NCI-H2107 (cell line): ENCODE measurements around the gene MYMX.
"Not testable (repeated sequence)": the region's sequence is repeated elsewhere in the genome, so short reads cannot be mapped to it uniquely, and the experiment has no call there.

Experiments used
- DNase-seq: peaks from one replicate; lab custom pipeline; 2025; lab: John Stamatoyannopoulos, UW

The MYMX gene

DNA sequence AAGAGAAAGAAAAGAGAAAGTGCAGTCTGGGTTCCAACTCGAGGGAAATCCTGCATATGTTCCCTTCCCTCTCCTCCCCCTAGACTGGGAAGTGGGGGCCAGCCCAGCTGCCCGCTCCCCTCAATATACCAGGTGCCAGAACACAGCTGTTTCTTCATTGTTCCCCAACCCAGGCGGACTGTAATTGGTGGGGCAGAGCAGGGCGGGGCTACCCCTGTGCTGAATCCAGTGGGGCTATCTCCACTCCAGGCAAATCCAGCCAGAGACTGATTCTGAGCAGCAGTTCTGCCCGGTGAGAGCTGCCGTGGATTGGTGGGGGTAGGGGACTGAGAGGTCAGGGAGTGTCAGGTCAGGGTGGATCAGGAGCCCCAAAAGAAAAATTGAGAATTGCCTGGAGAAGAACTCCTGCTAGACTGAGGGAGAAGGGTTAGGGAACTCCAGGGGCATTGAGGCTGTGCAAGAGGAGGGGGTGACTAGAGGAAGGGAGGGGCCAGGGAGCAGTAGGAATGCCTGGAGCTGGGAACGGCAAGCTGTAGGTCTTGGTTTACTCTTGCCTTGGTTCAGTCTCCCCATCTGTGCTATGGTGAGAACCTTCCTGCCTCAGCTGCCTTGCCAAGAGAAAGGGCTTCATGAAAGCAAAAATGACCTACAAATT lies at the start of gene MYMX:
Gene MYMX, plus strand, starts transcription at position 250 of the 655 bp plus-strand sequence. CDS start 546 bp downstream, outside the sequence.
- DNase-seq, result no peak

DNA sequence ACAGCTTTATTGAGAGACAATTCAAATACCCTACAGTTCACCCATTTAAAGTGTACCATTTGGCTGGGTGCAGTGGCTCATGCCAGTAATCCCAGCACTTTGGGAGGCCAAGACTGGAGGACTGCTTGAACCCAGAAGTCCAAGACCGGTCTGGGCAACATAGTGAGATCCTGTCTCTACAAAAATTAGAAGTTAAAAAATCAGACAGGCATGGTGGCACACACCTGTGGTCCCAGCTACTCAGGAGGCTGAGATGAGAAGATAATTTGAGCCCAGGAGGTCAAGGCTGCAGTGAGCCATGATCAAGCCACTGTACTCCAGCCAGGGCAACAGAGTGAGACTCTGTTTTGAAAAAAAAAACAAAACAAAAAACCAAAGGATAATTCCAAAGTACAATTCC lies 49.2 kb upstream of the MYMX start:
- no peak for DNase-seq

DNA sequence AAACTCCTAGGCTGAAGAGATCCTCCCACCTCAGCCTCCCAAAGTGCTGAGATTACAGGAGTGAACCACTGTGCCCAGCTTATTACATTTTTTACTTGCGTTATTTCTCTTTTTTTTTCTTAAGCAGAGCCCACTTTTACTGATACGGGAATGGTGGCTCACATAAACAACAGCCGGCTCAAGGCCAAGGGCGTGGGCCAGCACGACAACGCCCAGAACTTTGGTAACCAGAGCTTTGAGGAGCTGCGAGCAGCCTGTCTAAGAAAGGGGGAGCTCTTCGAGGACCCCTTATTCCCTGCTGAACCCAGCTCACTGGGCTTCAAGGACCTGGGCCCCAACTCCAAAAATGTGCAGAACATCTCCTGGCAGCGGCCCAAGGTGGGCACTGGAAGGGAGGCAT lies 47.6 kb upstream of the MYMX start:
- DNase-seq, result no peak

DNA sequence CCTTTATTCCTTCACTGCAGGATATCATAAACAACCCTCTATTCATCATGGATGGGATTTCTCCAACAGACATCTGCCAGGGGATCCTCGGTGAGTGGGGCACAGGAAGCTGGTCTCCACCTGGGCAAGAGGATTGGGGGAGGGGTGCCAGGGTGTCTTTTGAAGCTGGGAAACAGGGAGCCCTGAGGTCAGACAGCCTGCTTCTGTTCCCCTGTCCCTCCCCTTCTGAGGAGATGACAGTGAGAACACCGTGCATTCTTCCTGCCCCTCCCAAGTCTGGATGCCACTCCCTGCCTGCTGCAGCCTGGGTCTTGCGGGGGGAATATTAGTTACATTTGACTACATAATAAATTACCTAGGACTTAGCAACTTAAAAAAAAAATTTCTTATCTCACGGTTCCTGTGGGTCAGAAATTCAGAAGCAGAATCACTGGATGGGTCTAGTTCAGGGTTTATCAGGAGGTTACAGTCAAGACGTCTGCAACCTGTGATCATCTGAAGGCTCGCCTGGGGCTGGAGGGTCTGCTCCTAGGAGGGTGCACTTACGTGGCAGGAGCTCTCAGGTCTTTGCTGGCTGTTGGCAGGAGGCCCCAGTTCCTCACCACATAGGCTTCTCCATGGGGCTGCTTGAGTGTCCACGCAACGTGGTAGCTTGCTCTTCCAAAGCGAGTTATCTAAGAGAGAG lies 46.7 kb upstream of the MYMX start:
- no peak for DNase-seq

DNA sequence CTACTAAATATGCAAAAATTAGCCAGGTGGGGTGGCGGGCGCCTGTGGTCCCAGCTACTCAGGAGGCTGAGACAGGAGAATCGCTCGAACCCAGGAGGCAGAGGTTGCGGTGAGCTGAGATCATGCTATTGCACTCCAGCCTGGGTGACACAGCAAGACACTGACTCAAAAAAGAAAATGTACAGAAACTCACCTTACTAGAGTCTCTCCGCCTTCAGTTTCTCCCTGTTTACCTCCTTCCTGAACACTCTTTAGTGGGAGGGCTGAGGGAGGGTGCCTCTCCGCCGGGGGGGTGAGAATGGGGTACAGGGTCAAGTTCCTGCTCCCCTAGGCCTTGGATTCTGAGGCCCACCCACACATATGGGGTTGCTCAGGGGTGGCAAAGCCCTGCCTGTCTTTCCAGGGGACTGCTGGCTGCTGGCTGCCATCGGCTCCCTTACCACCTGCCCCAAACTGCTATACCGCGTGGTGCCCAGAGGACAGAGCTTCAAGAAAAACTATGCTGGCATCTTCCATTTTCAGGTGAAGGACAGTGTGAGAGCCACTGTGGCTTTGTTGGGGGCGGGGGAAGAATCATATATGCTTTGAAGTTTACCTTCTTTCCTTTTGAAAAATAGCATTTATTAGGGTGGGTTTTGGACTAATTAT lies 44.7 kb upstream of the MYMX start:
- no peak for DNase-seq

DNA sequence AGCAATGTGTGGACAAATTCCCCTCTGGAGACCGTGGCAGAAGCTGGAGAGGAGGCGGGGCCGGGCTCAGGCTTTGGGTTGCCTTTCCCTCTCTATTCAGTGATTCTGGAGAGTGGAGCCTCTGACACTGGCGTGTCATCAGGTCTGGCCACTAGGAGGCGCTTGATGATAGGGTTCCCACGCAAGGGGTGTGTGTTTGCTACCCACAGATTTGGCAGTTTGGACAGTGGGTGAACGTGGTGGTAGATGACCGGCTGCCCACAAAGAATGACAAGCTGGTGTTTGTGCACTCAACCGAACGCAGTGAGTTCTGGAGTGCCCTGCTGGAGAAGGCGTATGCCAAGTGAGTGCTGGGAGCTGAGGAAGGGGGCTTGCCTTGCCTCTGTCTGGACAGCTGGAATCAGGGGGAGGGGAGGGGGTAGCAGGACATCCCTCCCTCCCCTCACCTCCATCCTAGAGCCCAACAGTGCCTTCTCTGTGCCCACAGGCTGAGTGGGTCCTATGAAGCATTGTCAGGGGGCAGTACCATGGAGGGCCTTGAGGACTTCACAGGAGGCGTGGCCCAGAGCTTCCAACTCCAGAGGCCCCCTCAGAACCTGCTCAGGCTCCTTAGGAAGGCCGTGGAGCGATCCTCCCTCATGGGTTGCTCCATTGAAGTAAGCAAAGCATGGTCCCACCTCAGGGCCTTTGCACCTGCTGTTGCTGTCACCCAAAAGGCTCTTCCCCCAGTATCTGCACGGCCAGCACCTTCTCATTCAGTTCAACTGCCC lies 43.8 kb upstream of the MYMX start:
- peak; percentile 43 for DNase-seq

DNA sequence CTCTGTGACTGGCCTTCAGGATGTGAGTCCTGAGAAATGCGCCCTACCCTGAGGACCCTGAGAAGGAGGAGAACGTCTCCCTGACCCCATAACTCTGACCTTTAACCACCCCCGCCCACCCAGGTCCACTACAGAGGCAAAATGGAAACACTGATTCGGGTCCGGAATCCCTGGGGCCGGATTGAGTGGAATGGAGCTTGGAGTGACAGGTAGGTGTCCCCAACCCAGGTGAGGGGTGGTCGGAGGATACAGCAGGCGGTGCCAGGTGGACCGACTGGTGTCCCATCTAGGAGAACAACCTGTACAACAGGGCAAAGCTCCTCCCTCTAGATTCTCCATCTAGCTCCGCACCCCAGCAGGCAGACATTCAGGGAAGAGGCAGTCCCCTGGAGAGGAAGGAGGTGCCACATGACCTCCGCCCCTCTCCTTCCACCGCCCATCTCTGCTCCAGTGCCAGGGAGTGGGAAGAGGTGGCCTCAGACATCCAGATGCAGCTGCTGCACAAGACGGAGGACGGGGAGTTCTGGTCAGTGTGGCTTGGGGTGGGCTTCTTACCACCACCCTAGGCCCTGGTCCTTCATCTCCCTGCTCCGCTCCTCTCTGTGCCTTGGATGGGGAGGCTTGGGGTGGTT lies 40.5 kb upstream of the MYMX start:
- no peak for DNase-seq

DNA sequence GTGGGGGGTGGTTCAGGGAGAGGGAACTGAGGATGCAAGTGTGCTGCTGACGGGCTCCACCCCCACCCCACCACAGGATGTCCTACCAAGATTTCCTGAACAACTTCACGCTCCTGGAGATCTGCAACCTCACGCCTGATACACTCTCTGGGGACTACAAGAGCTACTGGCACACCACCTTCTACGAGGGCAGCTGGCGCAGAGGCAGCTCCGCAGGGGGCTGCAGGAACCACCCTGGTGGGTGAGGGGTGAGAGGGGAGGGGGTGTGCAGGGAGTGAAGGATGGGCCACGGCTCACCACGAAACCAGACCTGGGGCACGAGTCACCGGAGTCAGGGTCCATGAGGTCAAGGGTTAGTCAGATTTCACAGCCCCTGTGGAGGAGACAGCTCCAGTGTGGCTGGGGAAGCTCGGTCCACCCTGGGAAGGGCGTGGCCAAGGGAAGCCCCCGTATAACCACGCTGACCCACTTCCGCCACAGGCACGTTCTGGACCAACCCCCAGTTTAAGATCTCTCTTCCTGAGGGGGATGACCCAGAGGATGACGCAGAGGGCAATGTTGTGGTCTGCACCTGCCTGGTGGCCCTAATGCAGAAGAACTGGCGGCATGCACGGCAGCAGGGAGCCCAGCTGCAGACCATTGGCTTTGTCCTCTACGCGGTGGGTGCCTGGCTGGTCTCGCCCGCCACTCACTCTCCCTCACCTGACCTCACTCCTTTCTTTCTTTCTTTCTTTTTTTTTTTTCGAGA lies 39.8 kb upstream of the MYMX start:
- DNase-seq, result no peak

DNA sequence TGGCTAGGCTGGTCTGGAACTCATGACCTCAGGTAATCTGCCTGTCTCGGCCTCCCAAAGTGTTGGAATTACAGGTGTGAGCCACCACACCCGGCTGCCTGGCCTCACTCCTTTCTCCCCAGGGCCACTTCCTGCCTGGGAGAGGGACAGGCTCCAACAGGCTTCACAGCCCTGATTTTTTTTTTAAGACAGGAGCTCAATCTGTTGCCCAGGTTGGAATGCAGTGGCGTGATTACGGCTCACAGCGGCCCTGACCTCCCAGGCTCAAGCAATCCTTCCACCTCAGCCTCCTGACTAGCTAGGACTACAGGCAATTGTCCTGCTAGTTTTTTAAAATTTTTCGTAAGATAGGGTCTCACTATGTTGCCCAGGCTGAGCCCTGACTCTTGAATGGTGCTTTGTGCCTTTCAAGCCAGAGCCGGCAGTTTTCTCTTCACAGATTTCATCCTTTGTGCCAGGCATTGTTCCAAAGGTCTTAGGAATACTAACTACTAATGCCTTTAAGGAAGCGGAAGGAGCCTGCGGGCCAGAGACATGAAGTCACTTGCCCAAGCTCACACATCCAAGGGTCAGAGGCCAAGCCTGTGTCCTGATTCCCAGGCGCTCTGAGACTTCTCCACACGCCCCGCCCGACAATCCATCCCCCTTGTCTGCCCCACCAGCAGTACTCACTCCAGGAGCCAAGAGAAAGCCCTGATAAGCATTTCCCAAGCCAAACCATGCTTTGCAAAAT lies 38.9 kb upstream of the MYMX start:
- no peak for DNase-seq

DNA sequence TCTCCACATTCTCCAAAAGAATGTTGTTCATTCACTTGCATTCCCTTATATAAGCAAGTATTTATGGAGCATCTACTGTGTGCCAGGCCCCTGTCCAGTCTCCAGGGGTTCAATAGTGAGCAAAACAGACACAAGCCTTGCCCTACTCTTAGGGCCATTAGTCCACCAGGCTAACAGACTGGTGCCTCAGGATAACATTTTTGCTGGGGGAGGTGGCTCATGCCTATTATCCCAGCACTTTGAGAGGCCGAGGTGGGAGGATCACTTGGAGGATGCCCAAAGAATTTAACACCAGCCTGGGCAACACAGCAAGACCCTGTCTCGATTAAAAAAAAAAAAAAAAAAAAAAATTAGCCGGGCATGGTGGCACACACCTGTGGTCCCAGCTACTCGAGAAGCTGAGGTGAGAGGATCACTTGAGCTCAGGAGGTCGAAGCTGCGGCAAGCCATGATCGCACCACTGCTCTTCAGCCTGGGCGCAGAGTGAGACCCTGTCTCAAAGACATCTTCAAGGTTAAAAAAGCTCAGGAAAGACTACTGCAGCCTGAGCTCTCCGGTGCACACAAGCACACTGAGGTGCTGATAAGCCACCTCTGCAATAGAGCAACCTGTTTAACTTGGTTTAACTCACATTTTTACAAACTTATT lies 38.2 kb upstream of the MYMX start:
- DNase-seq, result no peak

DNA sequence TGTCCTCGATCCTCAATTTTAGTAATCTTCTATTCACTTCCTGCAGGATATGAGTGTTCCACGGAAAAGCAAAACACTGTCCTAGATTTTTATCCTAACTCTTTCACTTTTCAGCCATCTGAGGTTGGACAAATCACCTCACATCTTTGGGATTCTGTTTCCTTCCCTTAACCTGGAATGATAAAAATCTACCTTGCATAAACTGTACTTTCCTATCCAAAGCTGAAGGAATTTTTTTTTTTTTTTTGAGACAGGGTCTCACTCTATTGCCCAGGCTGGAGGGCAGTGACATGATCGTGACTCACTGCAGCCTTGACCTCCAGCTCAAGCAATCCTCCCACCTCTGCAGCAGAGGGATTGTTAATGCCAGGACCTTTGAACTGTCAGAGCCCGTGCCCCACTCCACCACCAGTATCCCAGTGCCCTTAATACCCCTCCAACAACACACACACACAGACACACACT lies 37.6 kb upstream of the MYMX start:
- no peak for DNase-seq

DNA sequence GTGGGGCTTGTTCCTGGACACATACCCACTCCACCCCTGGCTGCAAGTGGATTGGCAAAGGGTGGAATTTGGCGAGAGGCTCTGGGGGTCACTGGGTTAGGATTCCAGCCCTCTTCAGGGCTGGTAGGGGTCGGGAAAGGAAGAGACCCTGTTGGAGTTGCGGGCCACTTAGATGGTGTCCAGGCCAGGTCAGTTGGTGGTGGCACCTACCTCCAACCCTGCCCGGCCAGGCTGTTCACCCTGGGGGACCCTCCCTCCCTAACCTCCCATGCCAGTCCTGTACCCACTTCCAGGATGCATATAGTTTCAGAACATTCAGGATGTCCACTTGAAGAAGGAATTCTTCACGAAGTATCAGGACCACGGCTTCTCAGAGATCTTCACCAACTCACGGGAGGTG lies 37.1 kb upstream of the MYMX start:
- DNase-seq, result no peak

DNA sequence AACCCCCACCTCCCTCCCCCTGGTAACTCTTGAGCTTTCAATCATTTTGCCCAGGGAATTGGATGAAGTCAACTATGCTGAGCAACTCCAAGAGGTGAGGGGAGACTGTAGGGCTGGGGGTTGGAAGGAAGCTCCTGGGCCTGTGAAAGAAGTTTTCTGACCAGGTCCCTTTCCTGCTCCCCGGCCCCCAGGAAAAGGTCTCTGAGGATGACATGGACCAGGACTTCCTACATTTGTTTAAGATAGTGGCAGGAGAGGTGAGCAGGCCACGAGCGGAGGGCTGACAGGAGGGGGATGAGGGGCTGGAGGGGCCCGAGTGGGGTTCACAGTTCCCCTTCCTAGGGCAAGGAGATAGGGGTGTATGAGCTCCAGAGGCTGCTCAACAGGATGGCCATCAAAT lies 36.3 kb upstream of the MYMX start:
- no peak for DNase-seq

DNA sequence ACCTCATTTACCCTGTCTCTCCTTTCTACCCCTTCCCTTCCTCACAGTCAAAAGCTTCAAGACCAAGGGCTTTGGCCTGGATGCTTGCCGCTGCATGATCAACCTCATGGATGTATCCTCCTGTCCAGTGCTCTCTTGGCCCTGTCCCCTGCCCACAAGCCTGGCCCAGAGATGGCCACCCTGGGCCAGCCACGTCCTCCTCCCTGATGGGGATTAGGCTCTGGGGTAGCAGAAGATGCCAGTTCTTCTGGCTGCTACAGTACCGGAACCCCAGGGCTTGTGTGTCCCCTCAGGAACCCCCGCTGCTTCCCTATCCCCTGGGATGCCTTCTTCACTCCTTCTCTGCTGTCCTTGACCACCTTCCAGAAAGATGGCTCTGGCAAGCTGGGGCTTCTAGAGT lies 35.8 kb upstream of the MYMX start:
- no peak for DNase-seq

DNA sequence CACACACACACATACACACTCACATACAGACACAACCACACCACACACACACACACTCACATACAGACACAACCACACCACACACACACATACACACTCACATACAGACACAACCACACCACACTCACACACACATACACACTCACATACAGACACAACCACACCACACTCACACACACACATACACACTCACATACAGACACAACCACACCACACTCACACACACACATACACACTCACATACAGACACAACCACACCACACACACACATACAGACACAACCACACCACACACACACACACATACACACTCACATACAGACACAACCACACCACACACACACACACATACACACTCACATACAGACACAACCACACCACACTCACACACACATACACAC lies 34.9 kb upstream of the MYMX start:
- DNase-seq, result not testable (repeated sequence)

DNA sequence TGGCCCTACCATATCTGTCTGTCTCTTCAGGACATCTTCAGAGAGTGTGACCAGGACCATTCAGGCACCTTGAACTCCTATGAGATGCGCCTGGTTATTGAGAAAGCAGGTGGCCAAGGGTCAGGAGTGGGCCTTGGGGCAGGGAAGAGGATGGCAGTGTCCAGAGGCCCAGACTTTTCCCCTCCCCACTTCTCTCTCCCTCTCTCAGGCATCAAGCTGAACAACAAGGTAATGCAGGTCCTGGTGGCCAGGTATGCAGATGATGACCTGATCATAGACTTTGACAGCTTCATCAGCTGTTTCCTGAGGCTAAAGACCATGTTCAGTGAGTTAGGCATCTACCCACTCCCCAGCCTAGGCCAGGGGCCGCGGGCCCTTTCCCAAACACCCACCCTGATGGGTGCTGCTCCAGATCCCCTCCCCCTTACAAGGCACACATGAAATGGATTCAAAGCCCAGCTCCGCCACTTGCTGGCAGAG lies 33.8 kb upstream of the MYMX start:
- DNase-seq, result no peak

DNA sequence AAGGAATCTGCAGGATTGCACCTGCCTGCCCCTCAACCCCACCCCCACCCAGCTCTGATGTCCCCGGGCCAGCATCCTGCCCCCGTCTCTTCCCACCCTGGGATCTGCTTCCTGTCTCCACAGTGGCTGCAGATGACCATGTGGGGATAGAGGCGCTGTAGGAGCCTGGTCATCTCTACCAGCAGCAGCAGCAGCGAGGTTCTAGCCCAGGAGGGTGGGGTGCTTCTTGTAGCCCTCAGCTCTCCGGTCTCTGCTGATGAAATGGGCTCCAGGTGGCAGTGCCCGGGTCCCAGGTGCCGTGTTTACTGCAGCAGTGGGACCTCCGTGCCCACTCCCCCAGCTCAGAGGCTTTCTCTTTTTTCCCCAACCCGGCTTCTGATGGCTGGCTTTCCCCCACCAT lies 32.9 kb upstream of the MYMX start:
- DNase-seq, result no peak

DNA sequence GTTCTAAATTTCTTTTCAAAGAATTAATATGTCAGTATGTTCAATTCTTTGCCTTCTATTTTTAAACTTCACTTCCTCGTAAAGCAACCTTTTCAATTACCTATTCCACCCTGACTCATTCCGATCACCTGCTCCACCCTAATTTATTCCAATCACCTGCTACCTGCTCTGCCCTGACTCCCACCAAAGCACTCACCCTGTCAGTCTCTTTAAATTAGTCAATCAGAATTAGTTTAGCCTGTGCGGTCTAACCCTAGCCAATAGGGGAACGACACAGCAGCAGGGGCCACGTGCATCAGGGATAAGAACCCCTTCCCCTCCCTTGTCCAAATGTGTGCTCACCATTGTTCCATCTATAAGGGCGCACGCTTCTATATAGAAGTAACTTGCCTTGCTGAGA lies 31.4 kb upstream of the MYMX start:
- not testable (repeated sequence) for DNase-seq

DNA sequence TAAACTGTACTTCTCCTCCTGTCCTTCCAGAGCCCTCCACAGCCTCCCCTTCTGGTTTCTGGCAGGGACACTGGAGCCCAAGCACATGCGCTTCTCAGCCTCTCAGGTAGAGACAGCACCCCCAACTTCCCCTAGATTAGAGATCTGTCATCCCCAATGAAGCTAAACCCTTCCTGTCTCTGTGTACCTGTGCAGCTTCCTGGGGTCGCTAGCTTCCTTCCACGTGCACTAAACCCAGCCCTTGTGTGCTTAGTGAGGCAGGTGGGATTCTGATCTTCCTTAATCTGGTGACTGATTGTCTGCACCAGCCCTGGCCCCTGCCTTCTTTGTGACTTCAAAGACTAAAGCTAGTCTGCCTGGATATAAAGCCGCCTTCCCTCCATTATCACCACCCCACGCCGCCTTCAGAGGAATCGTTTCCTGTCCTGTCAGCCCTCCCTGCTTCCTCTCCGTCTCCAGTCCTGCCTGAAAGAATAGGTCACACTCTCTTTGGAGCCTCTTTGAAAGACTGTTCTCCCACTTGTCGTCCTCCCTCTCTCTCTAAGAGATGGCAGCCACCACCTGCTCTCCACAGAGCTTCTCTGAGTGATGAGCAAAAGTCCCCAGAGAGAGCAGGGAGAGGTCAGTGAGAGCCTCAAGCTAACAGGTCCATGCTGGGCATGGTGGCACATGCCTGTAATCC lies 30.6 kb upstream of the MYMX start:
- no peak for DNase-seq
